ENCODE results near the gene SUSD3. TPM values are rescaled to one million over a fixed set of nuclear protein-coding genes. Genes with fewer than 3 reads are reported as not detected.

Gene SUSD3
- total and polyA plus RNA-seq, 2 donors (not counting 1 experiment from before 2014, with no cell fraction given): 0.17 to 4.6 TPM

- Histone ChIP-seq H4K20me1 (ENCODE audit: control insufficient read depth, extremely low read depth, insufficient read depth, low read length) (no peaks in the 10 kb centered on the region), H3K27ac (ENCODE audit: insufficient read depth, low read length) (no peak overlapping the region), H3K27me3 (ENCODE audit: control insufficient read depth, insufficient read depth, low read length) (no peaks in the 10 kb centered on the region), H3K4me1 (ENCODE audit: control insufficient read depth, extremely low read depth, insufficient read depth, low read length) (no peaks in the 10 kb centered on the region), H2AFZ (ENCODE audit: low read length) (no peak overlapping the region), H3K4me2 (ENCODE audit: extremely low read depth, insufficient read depth, low read length) (no peak overlapping the region), H3K4me3 (replicated peaks in 1 of 4; ENCODE audit: control extremely low read depth in 1 of 4, insufficient read depth in 1 of 4, low read depth in 3 of 4, low read length in 4 of 4) (no peak overlapping the region), H3K9me3 (ENCODE audit: control insufficient read depth, insufficient read depth, low read depth, low read length) (no peaks in the 10 kb centered on the region), H3K9ac (ENCODE audit: insufficient read depth, low read length) (no peak overlapping the region), H3K79me2 (ENCODE audit: control insufficient read depth, insufficient read depth, low read length) (no peaks in the 10 kb centered on the region), H3K36me3 (ENCODE audit: control insufficient read depth, insufficient read depth, low read length) (no peaks in the 10 kb centered on the region)
- peak in 1 of 2 donors; percentile 6 for DNase-seq (ENCODE audit: low read depth in 2 of 2)
- TF ChIP-seq EZH2 (IDR thresholded peaks at IDR 0.05; ENCODE audit: low read length, missing control alignments) (no peak), CTCF (conservative IDR thresholded peaks at IDR 0.05 in 1 of 2, IDR thresholded peaks at IDR 0.05 in 1 of 2; ENCODE audit: low read depth in 1 of 2, low read length in 2 of 2) (no peak)
These were observed 3.5 kb upstream of the SUSD3 start for GRCh38 chr9:93054758-93055704.

GRCh38 chr9:93057042-93057702 is 1.3 kb upstream of the SUSD3 start:
- Histone ChIP-seq H3K36me3 (ENCODE audit: control insufficient read depth, insufficient read depth, low read length) (no peaks in the 10 kb centered on the region), H4K20me1 (ENCODE audit: control insufficient read depth, extremely low read depth, insufficient read depth, low read length) (no peaks in the 10 kb centered on the region), H3K4me1 (ENCODE audit: control insufficient read depth, extremely low read depth, insufficient read depth, low read length) (no peaks in the 10 kb centered on the region), H3K9me3 (ENCODE audit: control insufficient read depth, insufficient read depth, low read depth, low read length) (no peaks in the 10 kb centered on the region), H3K4me2 (ENCODE audit: extremely low read depth, insufficient read depth, low read length) (no peak overlapping the region), H3K27ac (ENCODE audit: insufficient read depth, low read length) (no peak overlapping the region), H3K79me2 (ENCODE audit: control insufficient read depth, insufficient read depth, low read length) (no peaks in the 10 kb centered on the region), H3K9ac (ENCODE audit: insufficient read depth, low read length) (no peak overlapping the region), H2AFZ (ENCODE audit: low read length) (no peak overlapping the region), H3K4me3 (replicated peaks in 1 of 4; ENCODE audit: control extremely low read depth in 1 of 4, insufficient read depth in 1 of 4, low read depth in 3 of 4, low read length in 4 of 4) (no peak overlapping the region), H3K27me3 (ENCODE audit: control insufficient read depth, insufficient read depth, low read length) (no peaks in the 10 kb centered on the region)
- DNase-seq (ENCODE audit: low read depth in 2 of 2): no peak
- TF ChIP-seq CTCF (conservative IDR thresholded peaks at IDR 0.05 in 1 of 2, IDR thresholded peaks at IDR 0.05 in 1 of 2; ENCODE audit: low read depth in 1 of 2, low read length in 2 of 2) (no peak), EZH2 (IDR thresholded peaks at IDR 0.05; ENCODE audit: low read length, missing control alignments) (no peak)

- Histone ChIP-seq H2AFZ (ENCODE audit: low read length) (no peak overlapping the region), H3K36me3 (ENCODE audit: control insufficient read depth, insufficient read depth, low read length) (no peaks in the 10 kb centered on the region), H3K4me2 (ENCODE audit: extremely low read depth, insufficient read depth, low read length) (no peak overlapping the region), H3K4me3 (replicated peaks in 1 of 4; ENCODE audit: control extremely low read depth in 1 of 4, insufficient read depth in 1 of 4, low read depth in 3 of 4, low read length in 4 of 4) (no peak overlapping the region), H4K20me1 (ENCODE audit: control insufficient read depth, extremely low read depth, insufficient read depth, low read length) (no peaks in the 10 kb centered on the region), H3K4me1 (ENCODE audit: control insufficient read depth, extremely low read depth, insufficient read depth, low read length) (no peaks in the 10 kb centered on the region), H3K27ac (ENCODE audit: insufficient read depth, low read length) (no peak overlapping the region), H3K9me3 (ENCODE audit: control insufficient read depth, insufficient read depth, low read depth, low read length) (no peaks in the 10 kb centered on the region), H3K79me2 (ENCODE audit: control insufficient read depth, insufficient read depth, low read length) (no peaks in the 10 kb centered on the region), H3K27me3 (ENCODE audit: control insufficient read depth, insufficient read depth, low read length) (no peaks in the 10 kb centered on the region), H3K9ac (ENCODE audit: insufficient read depth, low read length) (no peak overlapping the region)
- no peak for DNase-seq (ENCODE audit: low read depth in 2 of 2)
- no peak for TF ChIP-seq EZH2 (IDR thresholded peaks at IDR 0.05; ENCODE audit: low read length, missing control alignments)
- TF ChIP-seq CTCF (conservative IDR thresholded peaks at IDR 0.05 in 1 of 2, IDR thresholded peaks at IDR 0.05 in 1 of 2; ENCODE audit: low read depth in 1 of 2, low read length in 2 of 2): no peak
These were observed 672 bp upstream of the SUSD3 start for GRCh38 chr9:93057703-93058354.
